Bronchial epithelial cell (primary cell): ENCODE measurements around the gene AQP3. TPM values are rescaled to one million over a fixed set of nuclear protein-coding genes. Genes with fewer than 3 reads are reported as not detected.
"Not testable (repeated sequence)": the region's sequence is repeated elsewhere in the genome, so short reads cannot be mapped to it uniquely, and the experiment has no call there.

Source experiments
- DNase-seq: peaks from one replicate; pipeline ENCODE4 v3.0.0-alpha.2; 2010; ENCODE audit warnings: low read depth
- FAIRE-seq: peaks from 2 replicates; lab custom pipeline; 2011; peaks lifted over from hg19 to GRCh38; lab: Jason Lieb, UNC
- H3K27me3 ChIP-seq: 2 replicates; pipeline ENCODE4 v1.5.1; 2011; ENCODE audit warnings: low read length; ENCODE audit not compliant: control insufficient read depth, insufficient read depth
- H3K36me3 ChIP-seq: 2 replicates; pipeline ENCODE4 v1.5.1; 2011; ENCODE audit warnings: low read length; ENCODE audit not compliant: control insufficient read depth, insufficient read depth
- H3K4me3 ChIP-seq: 2 replicates; pipeline ENCODE4 v1.5.1; 2011; ENCODE audit warnings: mild to moderate bottlenecking, low read depth, low read length, control low read depth
- CTCF ChIP-seq: IDR thresholded peaks from 2 replicates; pipeline ENCODE4 v1.5.1; 2011; ENCODE audit warnings: mild to moderate bottlenecking, moderate library complexity, low read length, control low read depth, inconsistent platforms; ENCODE audit not compliant: insufficient read depth, severe bottlenecking
- total RNA-seq: library from RNA; depleted of rRNA; stranded (reverse); fragments of >200 nt; gene quantifications from 2 replicates; pipeline ENCODE4 v1.2.1, GENCODE V29; 2014

The AQP3 gene
- total RNA-seq, 1 donor from 2014 or later = 47.7 TPM

- no peak for TF ChIP-seq CTCF
- Histone ChIP-seq H3K27me3 (no peaks in the 10 kb centered on the region), H3K4me3 (no peak overlapping the region), H3K36me3 (no peaks in the 10 kb centered on the region)
- FAIRE-seq = no peak
- DNase-seq = no peak
Observed at GRCh38 chr9:33430942-33431341, 16.5 kb downstream of the AQP3 start.

GRCh38 chr9:33429256-33429985 lies 18.0 kb downstream of the AQP3 start:
- TF ChIP-seq CTCF = no peak
- no peak for DNase-seq
- H3K36me3 ChIP-seq = no peaks in the 10 kb centered on the region
- no peak for FAIRE-seq
- no peaks in the 10 kb centered on the region for H3K27me3 ChIP-seq
- H3K4me3 ChIP-seq = no peak overlapping the region

GRCh38 chr9:33426843-33427293 lies 20.5 kb downstream of the AQP3 start:
- no peak for DNase-seq
- no peaks in the 10 kb centered on the region for H3K36me3 ChIP-seq
- H3K27me3 ChIP-seq = no peaks in the 10 kb centered on the region
- TF ChIP-seq CTCF = no peak
- no peak overlapping the region for H3K4me3 ChIP-seq
- no peak for FAIRE-seq

GRCh38 chr9:33425128-33425533 lies 22.3 kb downstream of the AQP3 start:
- FAIRE-seq (no peak), DNase-seq (peak; percentile 79)
- no peak for TF ChIP-seq CTCF

GRCh38 chr9:33424492-33424891 lies 22.9 kb downstream of the AQP3 start:
- not testable (repeated sequence) for H3K27me3 ChIP-seq, FAIRE-seq, H3K36me3 ChIP-seq, DNase-seq, H3K4me3 ChIP-seq

More at GRCh38 chr9:33425128-33425533, 22.3 kb downstream of the AQP3 start:
- H3K27me3 ChIP-seq = no peaks in the 10 kb centered on the region
- no peak overlapping the region for H3K4me3 ChIP-seq
- no peaks in the 10 kb centered on the region for H3K36me3 ChIP-seq

- not testable (repeated sequence) for FAIRE-seq, H3K36me3 ChIP-seq, DNase-seq, H3K4me3 ChIP-seq, H3K27me3 ChIP-seq
Observed at GRCh38 chr9:33424043-33424442, 23.4 kb downstream of the AQP3 start.
